NB4 (cell line): Measurements from ENCODE around the gene RNU6-1.

ENCODE experiments used
- DNase-seq: peaks from one replicate; pipeline ENCODE4 v3.0.0; 2010; ENCODE audit warnings: low read depth
- H3K4me3 ChIP-seq: one replicate; pipeline ENCODE4 v1.5.1; 2011; ENCODE audit warnings: mild to moderate bottlenecking, low read depth, low read length, moderate library complexity
- CTCF ChIP-seq: IDR thresholded peaks from one replicate; pipeline ENCODE4 v1.5.1; 2012; ENCODE audit warnings: low read depth, low read length
- MYC ChIP-seq: IDR thresholded peaks from 2 replicates; pipeline ENCODE4 v1.6.1; 2011; ENCODE audit warnings: low read depth, low read length
- POLR2A ChIP-seq: IDR thresholded peaks from 2 replicates; pipeline ENCODE4 v1.6.1; 2011; ENCODE audit warnings: mild to moderate bottlenecking; ENCODE audit not compliant: insufficient read length; ENCODE audit errors: extremely low read depth
- TF ChIP-seq, protein P1 (sequence below): IDR thresholded peaks from 2 replicates; pipeline ENCODE4 v1.6.1; 2011; ENCODE audit warnings: low read depth, low read length

Gene RNU6-1

GRCh38 chr15:67849538-67849937, 9.7 kb upstream of the RNU6-1 start:
- TF ChIP-seq MYC (no peak), CTCF (no peak), POLR2A (no peak)
- TF ChIP-seq, protein P1, sequence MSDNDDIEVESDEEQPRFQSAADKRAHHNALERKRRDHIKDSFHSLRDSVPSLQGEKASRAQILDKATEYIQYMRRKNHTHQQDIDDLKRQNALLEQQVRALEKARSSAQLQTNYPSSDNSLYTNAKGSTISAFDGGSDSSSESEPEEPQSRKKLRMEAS: no peak
- no peak for DNase-seq
- H3K4me3 ChIP-seq: no peak overlapping the region

- TF ChIP-seq MYC (no peak), POLR2A (no peak)
- DNase-seq: no peak
- H3K4me3 ChIP-seq: no peak overlapping the region
These were observed 6.1 kb upstream of the RNU6-1 start for GRCh38 chr15:67845974-67846373.

DNA sequence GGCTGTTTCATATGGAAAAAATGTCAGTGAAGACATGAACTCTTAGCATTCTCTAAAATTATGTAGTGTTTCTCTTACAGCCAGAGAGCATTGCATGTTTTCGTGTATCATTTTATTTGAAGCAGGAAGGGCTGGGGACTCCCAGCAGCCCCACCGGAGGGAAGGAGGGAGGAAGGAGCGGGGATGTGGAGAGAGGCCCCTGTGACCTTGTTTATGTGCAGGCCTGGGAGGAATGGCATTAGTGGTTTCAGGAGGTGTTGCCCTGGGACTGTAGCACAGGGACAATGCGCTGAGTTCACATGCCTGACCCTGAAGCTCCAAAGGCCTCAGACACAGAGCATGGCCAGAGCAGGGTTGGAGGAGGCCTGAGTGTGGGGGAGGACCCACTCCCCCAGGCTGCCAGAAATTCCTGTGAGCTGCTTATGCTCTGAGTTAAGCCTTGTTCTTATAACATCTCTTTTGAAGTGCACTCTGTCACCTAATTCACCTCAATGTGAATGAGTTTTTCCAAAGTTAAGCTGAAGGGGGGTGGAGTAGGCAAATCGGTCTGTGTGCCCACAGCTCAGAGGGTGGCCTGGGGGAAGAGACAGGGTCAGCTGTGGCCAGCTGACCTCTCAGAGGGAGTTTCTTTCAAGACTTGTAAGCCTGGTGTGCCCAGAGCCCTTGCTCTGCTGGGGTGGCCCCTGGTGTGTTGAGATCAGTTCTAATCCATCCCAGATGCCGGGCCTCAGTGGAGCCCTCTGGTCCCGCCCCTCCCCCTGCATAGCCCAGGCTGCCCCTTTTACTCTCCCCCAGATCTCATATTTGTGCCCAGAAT, 3.9 kb upstream of the RNU6-1 start:
- peak; percentile 42 for DNase-seq
- TF ChIP-seq CTCF (no peak), POLR2A (no peak), MYC (no peak)
- TF ChIP-seq, protein P1: no peak
- no peak overlapping the region for H3K4me3 ChIP-seq

- no peak for TF ChIP-seq CTCF
- TF ChIP-seq, protein P1: no peak
- TF ChIP-seq MYC: no peak
- no peak for TF ChIP-seq POLR2A
- H3K4me3 ChIP-seq: no peak overlapping the region
- no peak for DNase-seq
These were observed 3.3 kb upstream of the RNU6-1 start for GRCh38 chr15:67843092-67843501.

DNA sequence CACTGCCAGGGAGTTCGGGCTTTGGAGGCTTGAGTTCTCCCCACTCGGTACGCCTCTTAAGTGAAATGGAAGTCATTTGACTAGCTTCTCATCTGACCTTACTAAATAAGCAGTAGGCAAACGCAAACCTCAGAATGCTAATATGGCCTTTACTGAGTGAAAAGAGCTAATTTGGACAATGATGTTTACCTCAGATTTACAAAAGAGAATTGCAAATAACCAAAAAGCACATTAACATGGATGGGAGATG, 1.6 kb upstream of the RNU6-1 start:
- no peak overlapping the region for H3K4me3 ChIP-seq
- TF ChIP-seq CTCF (no peak), POLR2A (no peak), MYC (no peak)
- TF ChIP-seq, protein P1: no peak
- no peak for DNase-seq

- TF ChIP-seq CTCF: no peak
- TF ChIP-seq, protein P1: no peak
- no peak for TF ChIP-seq POLR2A
- no peak for TF ChIP-seq MYC
- H3K4me3 ChIP-seq: peak overlapping the region; percentile 83
- peak; percentile 47 for DNase-seq
These were observed 1.1 kb upstream of the RNU6-1 start for GRCh38 chr15:67840749-67841512.
